HG02759 (cell line): ENCODE data around the gene CD200R1L.

Source experiments
- ATAC-seq: cut with Tn5 transposase; IDR thresholded peaks from one replicate; pipeline ENCODE4 v1.9.1; 2021; ENCODE audit warnings: mild to moderate bottlenecking, moderate library complexity; ENCODE audit not compliant: unreplicated experiment

CD200R1L gene

GRCh38 chr3:112769286-112769978 lies 77.2 kb downstream of the CD200R1L start:
- no peak for ATAC-seq

- ATAC-seq, result no peak
Observed at GRCh38 chr3:112767777-112768176, 78.9 kb downstream of the CD200R1L start.

- peak; percentile 69 for ATAC-seq
Observed at GRCh38 chr3:112767177-112767576, 79.5 kb downstream of the CD200R1L start.
